Activated B cell treated with CpG ODN at 0.5 μM for 24 hours (primary cell): Measurements from ENCODE around the gene PADI1. TPM values are rescaled to one million over a fixed set of nuclear protein-coding genes. Genes with fewer than 3 reads are reported as not detected.

Experiments
- ATAC-seq: fragments of 200-7000 bp; cut with Tn5 transposase; one replicate; pipeline ENCODE4 v1.10.0; 2021; ENCODE audit warnings: low read depth, mild to moderate bottlenecking, moderate library complexity
- CTCF ChIA-PET: fragments of 350-600 bp; sonication (Branson Sonifier 250); formaldehyde crosslinking; loops from one replicate; lab custom pipeline; 2021; ENCODE audit warnings: antibody characterized with exemption; lab: Charles Lee
- POLR2A ChIA-PET: fragments of 350-600 bp; sonication (Branson Sonifier 250); formaldehyde crosslinking; loops from one replicate; lab custom pipeline; 2021; ENCODE audit warnings: antibody characterized with exemption; lab: Charles Lee
- DNase-seq: peaks from one replicate; pipeline ENCODE4 v3.0.0; 2022
- H3K27ac Mint-ChIP-seq: one replicate; pipeline ENCODE4 v1.8.0; 2020; ENCODE audit warnings: mixed read lengths
- H3K27me3 Mint-ChIP-seq: one replicate; pipeline ENCODE4 v1.8.0; 2021; ENCODE audit warnings: mixed read lengths
- H3K36me3 Mint-ChIP-seq: one replicate; pipeline ENCODE4 v1.8.0; 2021; ENCODE audit warnings: low read depth, mixed read lengths
- H3K4me1 Mint-ChIP-seq: one replicate; pipeline ENCODE4 v1.8.0; 2021; ENCODE audit warnings: mixed read lengths
- H3K4me3 Mint-ChIP-seq: one replicate; pipeline ENCODE4 v1.8.0; 2020; ENCODE audit warnings: mild to moderate bottlenecking, mixed read lengths
- H3K9me3 Mint-ChIP-seq: one replicate; pipeline ENCODE4 v1.8.0; 2020; ENCODE audit warnings: mixed read lengths
- intact Hi-C: fragments of 100-400 bp; cut with micrococcal nuclease; formaldehyde crosslinking; loops from one replicate; pipeline ENCODE4 v1.15.1; 2024
- total RNA-seq: library from RNA; stranded (reverse); gene quantifications from 2 replicates; pipeline ENCODE4 v1.2.3, GENCODE V29; 2022
- TF ChIP-seq, protein P1 (sequence below): fragments of 200-600 bp; IDR thresholded peaks from one replicate; pipeline ENCODE4 v1.8.0; 2022; ENCODE audit warnings: antibody characterized with exemption, mild to moderate bottlenecking

PADI1 gene
- total RNA-seq, 1 donor from 2014 or later: not detected

DNA sequence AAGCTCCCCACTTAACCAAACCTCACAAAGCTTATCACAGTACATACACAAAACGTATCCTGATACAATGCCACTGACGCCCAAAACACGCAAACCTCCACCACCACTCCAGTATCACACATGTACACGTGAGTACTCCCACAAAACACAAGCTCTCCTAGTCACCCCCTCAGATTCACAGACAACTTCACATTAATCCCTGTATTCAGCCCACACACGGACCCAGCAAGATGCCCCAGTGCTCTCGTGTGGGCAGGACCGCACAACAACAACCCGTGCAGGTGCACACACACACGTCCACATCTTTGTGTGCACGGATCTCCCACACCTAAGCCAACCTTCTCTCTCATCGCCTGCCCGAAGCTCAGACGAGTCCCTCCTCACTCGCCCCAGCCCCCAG is 17.6 kb downstream of the PADI1 start:
- intact Hi-C loops: no loop called here
- H3K36me3 Mint-ChIP-seq: no peaks in the 10 kb centered on the region
- ChIA-PET POLR2A (no interaction called here), CTCF (interaction anchor here (0.9 kb wide), 1 partner anchor 97 kb away, joined by 3 read pairs; no protein-coding TSS in a partner anchor)
- H3K27ac Mint-ChIP-seq: no peak overlapping the region
- ATAC-seq (no peak), DNase-seq (no peak)
- no peaks in the 10 kb centered on the region for H3K9me3 Mint-ChIP-seq
- no peaks in the 10 kb centered on the region for H3K4me1 Mint-ChIP-seq
- H3K27me3 Mint-ChIP-seq: peaks cover 5% of the 10 kb centered on the region
- TF ChIP-seq, protein P1, sequence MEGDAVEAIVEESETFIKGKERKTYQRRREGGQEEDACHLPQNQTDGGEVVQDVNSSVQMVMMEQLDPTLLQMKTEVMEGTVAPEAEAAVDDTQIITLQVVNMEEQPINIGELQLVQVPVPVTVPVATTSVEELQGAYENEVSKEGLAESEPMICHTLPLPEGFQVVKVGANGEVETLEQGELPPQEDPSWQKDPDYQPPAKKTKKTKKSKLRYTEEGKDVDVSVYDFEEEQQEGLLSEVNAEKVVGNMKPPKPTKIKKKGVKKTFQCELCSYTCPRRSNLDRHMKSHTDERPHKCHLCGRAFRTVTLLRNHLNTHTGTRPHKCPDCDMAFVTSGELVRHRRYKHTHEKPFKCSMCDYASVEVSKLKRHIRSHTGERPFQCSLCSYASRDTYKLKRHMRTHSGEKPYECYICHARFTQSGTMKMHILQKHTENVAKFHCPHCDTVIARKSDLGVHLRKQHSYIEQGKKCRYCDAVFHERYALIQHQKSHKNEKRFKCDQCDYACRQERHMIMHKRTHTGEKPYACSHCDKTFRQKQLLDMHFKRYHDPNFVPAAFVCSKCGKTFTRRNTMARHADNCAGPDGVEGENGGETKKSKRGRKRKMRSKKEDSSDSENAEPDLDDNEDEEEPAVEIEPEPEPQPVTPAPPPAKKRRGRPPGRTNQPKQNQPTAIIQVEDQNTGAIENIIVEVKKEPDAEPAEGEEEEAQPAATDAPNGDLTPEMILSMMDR: no peak
- no peak overlapping the region for H3K4me3 Mint-ChIP-seq

- ChIA-PET POLR2A (interaction anchor here (1.0 kb wide), 1 partner anchor 83 kb away, joined by 3 read pairs; no protein-coding TSS in a partner anchor), CTCF (no interaction called here)
- ATAC-seq (no peak), DNase-seq (no peak)
- Mint-ChIP-seq H3K36me3 (no peaks in the 10 kb centered on the region), H3K27ac (no peak overlapping the region), H3K27me3 (peaks cover 5% of the 10 kb centered on the region), H3K9me3 (no peaks in the 10 kb centered on the region), H3K4me1 (no peaks in the 10 kb centered on the region), H3K4me3 (no peak overlapping the region)
- intact Hi-C loops: no loop called here
- TF ChIP-seq, protein P1: no peak
Measured at GRCh38 chr1:17224434-17224833, 19.5 kb downstream of the PADI1 start.

DNA sequence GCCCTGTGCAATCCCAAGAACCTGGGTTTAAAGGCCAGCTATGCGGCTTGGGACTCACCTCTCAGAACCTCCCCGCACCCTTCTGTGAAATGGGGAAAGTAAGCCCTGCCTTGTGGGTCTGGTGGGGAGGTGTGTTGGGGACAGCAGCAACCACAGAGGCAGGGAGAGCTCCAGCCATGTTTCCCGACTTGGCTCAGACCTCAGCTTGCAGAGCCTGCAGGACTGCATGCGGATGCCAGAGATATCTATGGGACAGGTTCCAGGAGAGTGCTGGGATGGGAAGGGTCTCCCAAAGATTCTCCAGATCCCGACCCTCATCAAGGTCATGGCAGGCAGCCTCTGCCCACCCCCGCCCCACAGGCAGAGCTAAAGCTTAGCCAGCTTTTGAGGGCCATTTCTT is 20.2 kb downstream of the PADI1 start:
- DNase-seq: no peak
- H3K36me3 Mint-ChIP-seq: no peaks in the 10 kb centered on the region
- no peaks in the 10 kb centered on the region for H3K9me3 Mint-ChIP-seq
- H3K27ac Mint-ChIP-seq: no peak overlapping the region
- TF ChIP-seq, protein P1: no peak
- ATAC-seq: no peak
- peaks cover 5% of the 10 kb centered on the region for H3K27me3 Mint-ChIP-seq
- H3K4me3 Mint-ChIP-seq: no peak overlapping the region
- H3K4me1 Mint-ChIP-seq: no peaks in the 10 kb centered on the region
- intact Hi-C loops: no loop called here
- ChIA-PET CTCF (interaction anchor here (1.0 kb wide), 1 partner anchor 97 kb away, joined by 3 read pairs; no protein-coding TSS in a partner anchor), POLR2A (interaction anchor here (1.0 kb wide), 1 partner anchor 83 kb away, joined by 3 read pairs; no protein-coding TSS in a partner anchor)

DNA sequence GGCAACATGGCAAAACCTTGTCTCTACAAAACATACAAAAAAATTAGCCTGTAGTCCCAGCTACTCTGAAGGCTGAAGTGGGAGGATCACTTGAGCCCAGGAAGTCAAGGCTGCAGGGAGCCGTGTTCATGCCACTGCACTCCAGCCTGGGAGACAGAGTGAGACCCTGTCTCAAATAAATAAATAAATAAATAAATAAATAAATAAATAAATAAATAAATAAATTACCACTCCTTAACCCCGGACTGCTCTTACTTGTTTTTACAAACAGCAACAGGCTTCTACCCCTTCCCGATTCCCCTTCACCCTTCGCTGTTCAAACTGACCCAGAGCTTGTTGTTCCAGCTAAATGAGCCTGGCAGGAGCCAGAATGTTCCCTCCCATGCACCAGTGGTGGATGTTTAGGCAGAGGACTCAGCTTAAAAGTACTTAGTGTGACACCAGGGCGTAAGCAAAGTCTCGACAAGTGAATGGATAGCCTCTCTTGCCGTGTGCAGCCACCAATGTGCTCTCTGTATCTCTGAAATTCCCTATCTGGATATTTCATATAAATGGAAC is 22.5 kb downstream of the PADI1 start:
- TF ChIP-seq, protein P1: no peak
- ATAC-seq (no peak), DNase-seq (no peak)
- Mint-ChIP-seq H3K4me1 (peaks cover 3% of the 10 kb centered on the region), H3K36me3 (no peaks in the 10 kb centered on the region), H3K9me3 (no peaks in the 10 kb centered on the region), H3K27ac (no peak overlapping the region), H3K27me3 (no peaks in the 10 kb centered on the region), H3K4me3 (no peak overlapping the region)
- intact Hi-C loops: no loop called here
- ChIA-PET POLR2A (no interaction called here), CTCF (interaction anchor here (1.1 kb wide), 1 partner anchor 16 kb away, joined by 3 read pairs; no protein-coding TSS in a partner anchor)

DNA sequence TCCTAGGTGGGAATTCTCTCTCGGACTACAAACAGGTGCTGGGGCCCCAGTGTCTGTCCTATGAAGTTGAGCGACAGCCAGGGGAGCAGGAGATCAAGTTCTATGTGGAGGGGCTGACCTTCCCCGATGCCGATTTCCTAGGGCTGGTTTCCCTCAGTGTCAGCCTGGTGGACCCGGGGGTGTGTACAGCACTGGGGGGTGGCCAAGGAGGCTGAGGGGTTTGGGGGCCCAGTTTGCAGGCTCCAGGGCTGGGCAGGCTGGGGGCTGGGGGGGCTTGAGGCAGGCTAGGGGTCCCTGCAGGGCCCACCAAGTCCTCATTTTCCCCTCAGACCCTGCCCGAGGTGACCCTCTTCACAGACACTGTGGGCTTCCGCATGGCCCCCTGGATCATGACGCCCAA is 23.7 kb downstream of the PADI1 start:
- no peak for ATAC-seq
- Mint-ChIP-seq H3K4me3 (no peak overlapping the region), H3K9me3 (no peaks in the 10 kb centered on the region), H3K4me1 (peaks cover 10% of the 10 kb centered on the region), H3K27ac (no peak overlapping the region), H3K36me3 (no peaks in the 10 kb centered on the region), H3K27me3 (no peaks in the 10 kb centered on the region)
- DNase-seq: no peak
- ChIA-PET POLR2A (interaction anchor here (0.6 kb wide), 1 partner anchor 37 kb away, joined by 4 read pairs; no protein-coding TSS in a partner anchor), CTCF (no interaction called here)
- TF ChIP-seq, protein P1: no peak
- intact Hi-C loops: no loop called here
